GM23338 (cell line): ENCODE measurements around the gene TMEM140. TPM values are rescaled to one million over a fixed set of nuclear protein-coding genes. Genes with fewer than 3 reads are reported as not detected.

ENCODE experiments used
- ATAC-seq: fragments of 200-7000 bp; cut with Tn5 transposase; 3 replicates; pipeline ENCODE4 v1.9.1; 2020
- DNase-seq: peaks from one replicate; pipeline ENCODE4 v3.0.0-alpha.2; 2015; ENCODE audit warnings: low spot score
- H2AFZ ChIP-seq: fragments of 200-600 bp; sonication (generic); 2 replicates; pipeline ENCODE4 v1.8.0; 2016; ENCODE audit warnings: antibody characterized with exemption, mild to moderate bottlenecking, moderate library complexity
- H3F3A ChIP-seq: fragments of 200-600 bp; sonication (generic); replicated peaks from 2 replicates; pipeline ENCODE4 v1.8.0; 2017; ENCODE audit warnings: antibody characterized with exemption, mixed run types, low read depth
- H3K27ac ChIP-seq: fragments of 200-600 bp; sonication (generic); 2 replicates; pipeline ENCODE4 v1.6.1; 2016; ENCODE audit warnings: low read depth
- H3K27me3 ChIP-seq: fragments of 200-600 bp; sonication (generic); 2 replicates; pipeline ENCODE4 v1.8.0; 2016; ENCODE audit warnings: mild to moderate bottlenecking, mixed run types, moderate library complexity; ENCODE audit not compliant: insufficient read depth
- H3K36me3 ChIP-seq: fragments of 200-600 bp; sonication (generic); 2 replicates; pipeline ENCODE4 v1.8.0; 2016; ENCODE audit warnings: mild to moderate bottlenecking; ENCODE audit not compliant: insufficient read depth
- H3K4me1 ChIP-seq: fragments of 200-600 bp; sonication (generic); 2 replicates; pipeline ENCODE4 v1.8.0; 2016; ENCODE audit warnings: mild to moderate bottlenecking, moderate library complexity; ENCODE audit not compliant: insufficient read depth
- H3K4me2 ChIP-seq: fragments of 200-600 bp; sonication (generic); 2 replicates; pipeline ENCODE4 v1.7.1; 2017; ENCODE audit warnings: mixed run types
- H3K4me3 ChIP-seq: fragments of 200-600 bp; sonication (generic); 2 replicates; pipeline ENCODE4 v1.6.1; 2016; ENCODE audit warnings: mixed run types
- H3K79me2 ChIP-seq: fragments of 200-600 bp; sonication (generic); replicated peaks from 2 replicates; pipeline ENCODE4 v1.8.0; 2017; ENCODE audit warnings: mild to moderate bottlenecking; ENCODE audit not compliant: insufficient read depth
- H3K9me2 ChIP-seq: fragments of 200-600 bp; sonication (generic); 2 replicates; pipeline ENCODE4 v1.8.0; 2017; ENCODE audit not compliant: insufficient read depth
- H4K20me1 ChIP-seq: fragments of 200-600 bp; sonication (generic); replicated peaks from 2 replicates; pipeline ENCODE4 v1.8.0; 2017; ENCODE audit warnings: mild to moderate bottlenecking; ENCODE audit not compliant: insufficient read depth
- H3K27ac Mint-ChIP-seq: 2 replicates; pipeline ENCODE4 v1.8.0; 2020; ENCODE audit warnings: inconsistent platforms, mild to moderate bottlenecking, moderate library complexity, mixed read lengths
- H3K27me3 Mint-ChIP-seq: 3 replicates; pipeline ENCODE4 v1.8.0; 2022; ENCODE audit warnings: low read depth, mild to moderate bottlenecking, moderate library complexity, mixed read lengths, inconsistent platforms; ENCODE audit not compliant: insufficient read depth, poor library complexity
- H3K36me3 Mint-ChIP-seq: 3 replicates; pipeline ENCODE4 v1.8.0; 2021; ENCODE audit warnings: low read depth, mild to moderate bottlenecking, inconsistent platforms, moderate library complexity, mixed read lengths
- H3K4me1 Mint-ChIP-seq: 3 replicates; pipeline ENCODE4 v1.8.0; 2020; ENCODE audit warnings: mild to moderate bottlenecking, inconsistent platforms, mixed read lengths
- H3K4me3 Mint-ChIP-seq: 3 replicates; pipeline ENCODE4 v1.8.0; 2021; ENCODE audit warnings: moderate library complexity, mild to moderate bottlenecking, inconsistent platforms, mixed read lengths
- H3K9me3 Mint-ChIP-seq: 3 replicates; pipeline ENCODE4 v1.8.0; 2020; ENCODE audit warnings: moderate library complexity, mild to moderate bottlenecking, inconsistent platforms, mixed read lengths
- JUNB ChIP-seq: IDR thresholded peaks from one replicate; pipeline ENCODE4 v1.6.1; 2016; ENCODE audit warnings: antibody characterized with exemption; ENCODE audit not compliant: unreplicated experiment
- ZNF114 ChIP-seq: fragments of 250-450 bp; sonication (Bioruptor Pico); IDR thresholded peaks from 2 replicates; pipeline ENCODE4 v1.5.0; 2020; ENCODE audit warnings: mild to moderate bottlenecking, moderate library complexity
- polyA plus RNA-seq: library from polyadenylated mRNA; unstranded; fragments of >200 nt; fragmentation: Nextera tagmentation; extraction: Ambion mirVana; gene quantifications from 2 replicates; pipeline ENCODE4 v1.2.1, GENCODE V29; 2016
- total RNA-seq: library from RNA; depleted of rRNA; stranded (reverse); fragments of >200 nt; shearing (Covaris generic); gene quantifications from 2 replicates; pipeline ENCODE4 v1.2.3, GENCODE V29; 2014
- TF ChIP-seq, protein P1 (sequence below), 2 experiments: fragments of 200-600 bp in 1 of 2; sonication (generic) in 1 of 2; conservative IDR thresholded peaks; 2 replicates each; pipeline versions ENCODE4 v1.5.1 to v1.6.1; 2016 to 2017; ENCODE audit warnings: antibody characterized with exemption in 2 of 2, low read depth in 2 of 2, mild to moderate bottlenecking in 2 of 2, moderate library complexity in 1 of 2
- TF ChIP-seq, protein P2 (sequence below): IDR thresholded peaks from 2 replicates; pipeline ENCODE4 v1.6.1; 2016; ENCODE audit warnings: antibody characterized with exemption
- TF ChIP-seq, protein P3 (sequence below): fragments of 250-450 bp; sonication (Bioruptor Pico); IDR thresholded peaks from 2 replicates; pipeline ENCODE4 v1.5.0; 2020; ENCODE audit warnings: mild to moderate bottlenecking, moderate library complexity

Gene TMEM140
- total and polyA plus RNA-seq, 2 experiments from 2014 or later = 2.7 TPM; not detected in 1

DNA sequence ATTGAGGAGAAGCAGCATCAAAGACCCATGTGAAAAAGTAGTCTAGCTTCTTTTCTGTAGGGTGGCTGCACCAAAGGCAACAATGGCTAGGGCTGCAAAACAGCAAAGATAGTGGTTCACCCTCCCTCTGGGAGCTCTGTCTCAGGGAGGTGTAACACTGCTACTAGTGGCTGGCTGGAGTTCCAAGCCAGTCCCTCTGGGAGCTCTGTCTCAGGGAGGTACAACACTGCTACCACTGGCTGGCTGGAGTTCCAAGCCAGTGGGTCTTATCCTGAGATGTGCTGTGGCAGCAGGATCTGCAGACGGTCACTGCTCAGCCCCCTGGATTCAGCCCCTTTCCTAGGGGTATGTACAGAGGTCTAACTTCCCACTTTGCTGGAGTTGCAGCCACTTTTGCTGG, 37.9 kb upstream of the TMEM140 start:
- Mint-ChIP-seq H3K4me1 (no peaks in the 10 kb centered on the region), H3K27ac (no peak overlapping the region), H3K9me3 (no peaks in the 10 kb centered on the region), H3K27me3 (no peaks in the 10 kb centered on the region), H3K36me3 (no peaks in the 10 kb centered on the region), H3K4me3 (no peak overlapping the region)
- no peak overlapping the region for H2AFZ ChIP-seq
- H3K4me1 ChIP-seq = no peaks in the 10 kb centered on the region
- no peak overlapping the region for H3K4me3 ChIP-seq
- no peak overlapping the region for H3K27ac ChIP-seq
- H3K36me3 ChIP-seq = no peaks in the 10 kb centered on the region
- H3K9me2 ChIP-seq = peaks cover 5% of the 10 kb centered on the region
- TF ChIP-seq, protein P1, sequence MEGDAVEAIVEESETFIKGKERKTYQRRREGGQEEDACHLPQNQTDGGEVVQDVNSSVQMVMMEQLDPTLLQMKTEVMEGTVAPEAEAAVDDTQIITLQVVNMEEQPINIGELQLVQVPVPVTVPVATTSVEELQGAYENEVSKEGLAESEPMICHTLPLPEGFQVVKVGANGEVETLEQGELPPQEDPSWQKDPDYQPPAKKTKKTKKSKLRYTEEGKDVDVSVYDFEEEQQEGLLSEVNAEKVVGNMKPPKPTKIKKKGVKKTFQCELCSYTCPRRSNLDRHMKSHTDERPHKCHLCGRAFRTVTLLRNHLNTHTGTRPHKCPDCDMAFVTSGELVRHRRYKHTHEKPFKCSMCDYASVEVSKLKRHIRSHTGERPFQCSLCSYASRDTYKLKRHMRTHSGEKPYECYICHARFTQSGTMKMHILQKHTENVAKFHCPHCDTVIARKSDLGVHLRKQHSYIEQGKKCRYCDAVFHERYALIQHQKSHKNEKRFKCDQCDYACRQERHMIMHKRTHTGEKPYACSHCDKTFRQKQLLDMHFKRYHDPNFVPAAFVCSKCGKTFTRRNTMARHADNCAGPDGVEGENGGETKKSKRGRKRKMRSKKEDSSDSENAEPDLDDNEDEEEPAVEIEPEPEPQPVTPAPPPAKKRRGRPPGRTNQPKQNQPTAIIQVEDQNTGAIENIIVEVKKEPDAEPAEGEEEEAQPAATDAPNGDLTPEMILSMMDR (conservative IDR thresholded peaks at IDR 0.05; ENCODE audit: low read depth in 2 of 2) = peak in 1 of 2 experiments; percentile 34; a peak in 2 of 4 replicates
- no peak for TF ChIP-seq JUNB
- no peak for TF ChIP-seq ZNF114 (CRISPR knock-in tag)
- TF ChIP-seq, protein P2, sequence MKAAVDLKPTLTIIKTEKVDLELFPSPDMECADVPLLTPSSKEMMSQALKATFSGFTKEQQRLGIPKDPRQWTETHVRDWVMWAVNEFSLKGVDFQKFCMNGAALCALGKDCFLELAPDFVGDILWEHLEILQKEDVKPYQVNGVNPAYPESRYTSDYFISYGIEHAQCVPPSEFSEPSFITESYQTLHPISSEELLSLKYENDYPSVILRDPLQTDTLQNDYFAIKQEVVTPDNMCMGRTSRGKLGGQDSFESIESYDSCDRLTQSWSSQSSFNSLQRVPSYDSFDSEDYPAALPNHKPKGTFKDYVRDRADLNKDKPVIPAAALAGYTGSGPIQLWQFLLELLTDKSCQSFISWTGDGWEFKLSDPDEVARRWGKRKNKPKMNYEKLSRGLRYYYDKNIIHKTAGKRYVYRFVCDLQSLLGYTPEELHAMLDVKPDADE = no peak
- DNase-seq (no peak), ATAC-seq (peak; percentile 83)
- no peaks in the 10 kb centered on the region for H3K79me2 ChIP-seq
- H3K27me3 ChIP-seq = no peaks in the 10 kb centered on the region
- no peaks in the 10 kb centered on the region for H3F3A ChIP-seq
- H4K20me1 ChIP-seq = no peaks in the 10 kb centered on the region
- H3K4me2 ChIP-seq = no peak overlapping the region

DNA sequence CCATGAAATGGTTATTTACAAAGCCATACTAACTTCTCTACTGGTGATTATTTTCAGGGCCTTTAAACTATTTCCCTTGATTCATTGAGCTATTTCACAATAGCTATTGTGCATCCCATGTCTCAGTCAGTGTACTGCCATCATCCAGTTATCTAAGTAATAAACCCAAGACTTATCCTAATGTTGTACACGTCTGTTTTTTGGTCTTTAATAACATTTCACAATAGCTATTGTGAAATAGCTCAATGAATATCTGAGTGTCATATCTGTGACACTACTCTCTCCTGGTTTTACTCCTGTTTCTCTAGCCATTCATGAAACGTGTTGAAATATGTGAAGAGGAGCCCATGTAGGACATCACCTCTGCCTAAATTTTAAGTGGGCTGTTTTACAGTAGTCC, 36.5 kb upstream of the TMEM140 start:
- Histone ChIP-seq H3K4me1 (no peaks in the 10 kb centered on the region), H3K79me2 (no peaks in the 10 kb centered on the region), H3K4me3 (no peak overlapping the region), H3K27ac (no peak overlapping the region), H2AFZ (no peak overlapping the region), H3K36me3 (no peaks in the 10 kb centered on the region), H3K27me3 (no peaks in the 10 kb centered on the region), H3F3A (no peaks in the 10 kb centered on the region), H3K9me2 (peaks cover 5% of the 10 kb centered on the region), H4K20me1 (no peaks in the 10 kb centered on the region), H3K4me2 (no peak overlapping the region)
- Mint-ChIP-seq H3K4me1 (no peaks in the 10 kb centered on the region), H3K27me3 (no peaks in the 10 kb centered on the region), H3K4me3 (no peak overlapping the region), H3K36me3 (no peaks in the 10 kb centered on the region), H3K9me3 (no peaks in the 10 kb centered on the region), H3K27ac (no peak overlapping the region)
- no peak for DNase-seq
- no peak for ATAC-seq
- TF ChIP-seq, protein P3, sequence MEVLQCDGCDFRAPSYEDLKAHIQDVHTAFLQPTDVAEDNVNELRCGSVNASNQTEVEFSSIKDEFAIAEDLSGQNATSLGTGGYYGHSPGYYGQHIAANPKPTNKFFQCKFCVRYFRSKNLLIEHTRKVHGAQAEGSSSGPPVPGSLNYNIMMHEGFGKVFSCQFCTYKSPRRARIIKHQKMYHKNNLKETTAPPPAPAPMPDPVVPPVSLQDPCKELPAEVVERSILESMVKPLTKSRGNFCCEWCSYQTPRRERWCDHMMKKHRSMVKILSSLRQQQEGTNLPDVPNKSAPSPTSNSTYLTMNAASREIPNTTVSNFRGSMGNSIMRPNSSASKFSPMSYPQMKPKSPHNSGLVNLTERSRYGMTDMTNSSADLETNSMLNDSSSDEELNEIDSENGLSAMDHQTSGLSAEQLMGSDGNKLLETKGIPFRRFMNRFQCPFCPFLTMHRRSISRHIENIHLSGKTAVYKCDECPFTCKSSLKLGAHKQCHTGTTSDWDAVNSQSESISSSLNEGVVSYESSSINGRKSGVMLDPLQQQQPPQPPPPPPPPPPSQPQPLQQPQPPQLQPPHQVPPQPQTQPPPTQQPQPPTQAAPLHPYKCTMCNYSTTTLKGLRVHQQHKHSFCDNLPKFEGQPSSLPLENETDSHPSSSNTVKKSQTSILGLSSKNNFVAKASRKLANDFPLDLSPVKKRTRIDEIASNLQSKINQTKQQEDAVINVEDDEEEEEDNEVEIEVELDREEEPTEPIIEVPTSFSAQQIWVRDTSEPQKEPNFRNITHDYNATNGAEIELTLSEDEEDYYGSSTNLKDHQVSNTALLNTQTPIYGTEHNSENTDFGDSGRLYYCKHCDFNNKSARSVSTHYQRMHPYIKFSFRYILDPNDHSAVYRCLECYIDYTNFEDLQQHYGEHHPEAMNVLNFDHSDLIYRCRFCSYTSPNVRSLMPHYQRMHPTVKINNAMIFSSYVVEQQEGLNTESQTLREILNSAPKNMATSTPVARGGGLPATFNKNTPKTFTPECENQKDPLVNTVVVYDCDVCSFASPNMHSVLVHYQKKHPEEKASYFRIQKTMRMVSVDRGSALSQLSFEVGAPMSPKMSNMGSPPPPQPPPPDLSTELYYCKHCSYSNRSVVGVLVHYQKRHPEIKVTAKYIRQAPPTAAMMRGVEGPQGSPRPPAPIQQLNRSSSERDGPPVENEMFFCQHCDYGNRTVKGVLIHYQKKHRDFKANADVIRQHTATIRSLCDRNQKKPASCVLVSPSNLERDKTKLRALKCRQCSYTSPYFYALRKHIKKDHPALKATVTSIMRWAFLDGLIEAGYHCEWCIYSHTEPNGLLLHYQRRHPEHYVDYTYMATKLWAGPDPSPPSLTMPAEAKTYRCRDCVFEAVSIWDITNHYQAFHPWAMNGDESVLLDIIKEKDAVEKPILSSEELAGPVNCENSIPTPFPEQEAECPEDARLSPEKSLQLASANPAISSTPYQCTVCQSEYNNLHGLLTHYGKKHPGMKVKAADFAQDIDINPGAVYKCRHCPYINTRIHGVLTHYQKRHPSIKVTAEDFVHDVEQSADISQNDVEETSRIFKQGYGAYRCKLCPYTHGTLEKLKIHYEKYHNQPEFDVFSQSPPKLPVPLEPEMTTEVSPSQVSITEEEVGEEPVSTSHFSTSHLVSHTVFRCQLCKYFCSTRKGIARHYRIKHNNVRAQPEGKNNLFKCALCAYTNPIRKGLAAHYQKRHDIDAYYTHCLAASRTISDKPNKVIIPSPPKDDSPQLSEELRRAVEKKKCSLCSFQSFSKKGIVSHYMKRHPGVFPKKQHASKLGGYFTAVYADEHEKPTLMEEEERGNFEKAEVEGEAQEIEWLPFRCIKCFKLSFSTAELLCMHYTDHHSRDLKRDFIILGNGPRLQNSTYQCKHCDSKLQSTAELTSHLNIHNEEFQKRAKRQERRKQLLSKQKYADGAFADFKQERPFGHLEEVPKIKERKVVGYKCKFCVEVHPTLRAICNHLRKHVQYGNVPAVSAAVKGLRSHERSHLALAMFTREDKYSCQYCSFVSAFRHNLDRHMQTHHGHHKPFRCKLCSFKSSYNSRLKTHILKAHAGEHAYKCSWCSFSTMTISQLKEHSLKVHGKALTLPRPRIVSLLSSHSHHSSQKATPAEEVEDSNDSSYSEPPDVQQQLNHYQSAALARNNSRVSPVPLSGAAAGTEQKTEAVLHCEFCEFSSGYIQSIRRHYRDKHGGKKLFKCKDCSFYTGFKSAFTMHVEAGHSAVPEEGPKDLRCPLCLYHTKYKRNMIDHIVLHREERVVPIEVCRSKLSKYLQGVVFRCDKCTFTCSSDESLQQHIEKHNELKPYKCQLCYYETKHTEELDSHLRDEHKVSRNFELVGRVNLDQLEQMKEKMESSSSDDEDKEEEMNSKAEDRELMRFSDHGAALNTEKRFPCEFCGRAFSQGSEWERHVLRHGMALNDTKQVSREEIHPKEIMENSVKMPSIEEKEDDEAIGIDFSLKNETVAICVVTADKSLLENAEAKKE = no peak
- TF ChIP-seq, protein P1 (conservative IDR thresholded peaks at IDR 0.05; ENCODE audit: low read depth in 2 of 2) = no peak
- no peak for TF ChIP-seq JUNB
- TF ChIP-seq, protein P2 = no peak
- no peak for TF ChIP-seq ZNF114 (CRISPR knock-in tag)
